T-helper 1 cell treated with Interleukin-12 subunit alpha and Interleukin-12 subunit beta and Interleukin-4 antibody, amounts not matched to agents 30 μg/mL and 1 μg/mL, for 36 hours (primary cell): ENCODE results near the gene C3orf52.
A peak's percentile ranks its signal among the peaks of the same experiment; 100 is the strongest.

Source experiments
- H3K27ac Mint-ChIP-seq: one replicate; pipeline ENCODE4 v1.8.0; 2021; ENCODE audit warnings: mild to moderate bottlenecking, mixed read lengths
- H3K27me3 Mint-ChIP-seq: one replicate; pipeline ENCODE4 v1.8.0; 2021; ENCODE audit warnings: low read depth, mixed read lengths
- H3K36me3 Mint-ChIP-seq: one replicate; pipeline ENCODE4 v1.8.0; 2021; ENCODE audit warnings: low read depth, mixed read lengths
- H3K4me1 Mint-ChIP-seq: one replicate; pipeline ENCODE4 v1.8.0; 2021; ENCODE audit warnings: low read depth, mixed read lengths
- H3K4me3 Mint-ChIP-seq: one replicate; pipeline ENCODE4 v1.8.0; 2021; ENCODE audit warnings: mild to moderate bottlenecking, moderate library complexity, mixed read lengths
- H3K9me3 Mint-ChIP-seq: one replicate; pipeline ENCODE4 v1.8.0; 2021; ENCODE audit warnings: mixed read lengths

C3orf52 gene

GRCh38 chr3:112132554-112132953 lies 46.4 kb downstream of the C3orf52 start:
- H3K27ac Mint-ChIP-seq = peak overlapping the region; percentile 95
- H3K36me3 Mint-ChIP-seq = peaks cover 11% of the 10 kb centered on the region
- peak overlapping the region; percentile 92 for H3K4me3 Mint-ChIP-seq
- peaks cover 78% of the 10 kb centered on the region for H3K4me1 Mint-ChIP-seq
- H3K27me3 Mint-ChIP-seq = no peaks in the 10 kb centered on the region
- H3K9me3 Mint-ChIP-seq = no peaks in the 10 kb centered on the region

- Mint-ChIP-seq H3K36me3 (peaks cover 11% of the 10 kb centered on the region), H3K27me3 (no peaks in the 10 kb centered on the region), H3K27ac (peak within 1 kb of the TSS; percentile 95), H3K4me3 (peak within 1 kb of the TSS; percentile 92), H3K9me3 (no peaks in the 10 kb centered on the region), H3K4me1 (peaks cover 73% of the 10 kb centered on the region)
Measured at GRCh38 chr3:112132975-112133448, 46.8 kb downstream of the C3orf52 start, which contains the start of gene GCSAM. TSS of gene GCSAM (minus strand) at chr3:112133248. CDS start at chr3:112133120, 128 bp downstream.

GRCh38 chr3:112133626-112134334 lies 47.6 kb downstream of the C3orf52 start:
- no peaks in the 10 kb centered on the region for H3K9me3 Mint-ChIP-seq
- peak overlapping the region; percentile 92 for H3K4me3 Mint-ChIP-seq
- peak overlapping the region; percentile 95 for H3K27ac Mint-ChIP-seq
- no peaks in the 10 kb centered on the region for H3K27me3 Mint-ChIP-seq
- H3K4me1 Mint-ChIP-seq = peaks cover 66% of the 10 kb centered on the region
- H3K36me3 Mint-ChIP-seq = peaks cover 10% of the 10 kb centered on the region

- H3K27ac Mint-ChIP-seq = peak overlapping the region; percentile 61
- peaks cover 8% of the 10 kb centered on the region for H3K36me3 Mint-ChIP-seq
- no peaks in the 10 kb centered on the region for H3K27me3 Mint-ChIP-seq
- no peaks in the 10 kb centered on the region for H3K9me3 Mint-ChIP-seq
- H3K4me3 Mint-ChIP-seq = peak overlapping the region; percentile 3
- peaks cover 58% of the 10 kb centered on the region for H3K4me1 Mint-ChIP-seq
Measured at GRCh38 chr3:112134335-112135124, 48.3 kb downstream of the C3orf52 start.

- no peaks in the 10 kb centered on the region for H3K27me3 Mint-ChIP-seq
- peaks cover 46% of the 10 kb centered on the region for H3K4me1 Mint-ChIP-seq
- no peak overlapping the region for H3K27ac Mint-ChIP-seq
- H3K9me3 Mint-ChIP-seq = no peaks in the 10 kb centered on the region
- no peak overlapping the region for H3K4me3 Mint-ChIP-seq
- H3K36me3 Mint-ChIP-seq = peaks cover 4% of the 10 kb centered on the region
Measured at GRCh38 chr3:112136046-112136445, 49.9 kb downstream of the C3orf52 start.

- Mint-ChIP-seq H3K4me1 (peaks cover 45% of the 10 kb centered on the region), H3K4me3 (no peak overlapping the region), H3K9me3 (no peaks in the 10 kb centered on the region), H3K27ac (no peak overlapping the region), H3K27me3 (no peaks in the 10 kb centered on the region), H3K36me3 (peaks cover 2% of the 10 kb centered on the region)
Measured at GRCh38 chr3:112136959-112137693, 50.9 kb downstream of the C3orf52 start.

GRCh38 chr3:112137781-112138180 lies 51.6 kb downstream of the C3orf52 start:
- H3K4me1 Mint-ChIP-seq = peaks cover 40% of the 10 kb centered on the region
- no peak overlapping the region for H3K4me3 Mint-ChIP-seq
- peaks cover 2% of the 10 kb centered on the region for H3K36me3 Mint-ChIP-seq
- no peak overlapping the region for H3K27ac Mint-ChIP-seq
- H3K27me3 Mint-ChIP-seq = no peaks in the 10 kb centered on the region
- no peaks in the 10 kb centered on the region for H3K9me3 Mint-ChIP-seq

- no peak overlapping the region for H3K4me3 Mint-ChIP-seq
- H3K9me3 Mint-ChIP-seq = peaks cover 6% of the 10 kb centered on the region
- H3K27ac Mint-ChIP-seq = no peak overlapping the region
- peaks cover 37% of the 10 kb centered on the region for H3K4me1 Mint-ChIP-seq
- no peaks in the 10 kb centered on the region for H3K27me3 Mint-ChIP-seq
- no peaks in the 10 kb centered on the region for H3K36me3 Mint-ChIP-seq
Measured at GRCh38 chr3:112138219-112138969, 52.2 kb downstream of the C3orf52 start.

- Mint-ChIP-seq H3K4me3 (no peak overlapping the region), H3K36me3 (peaks cover 5% of the 10 kb centered on the region), H3K27ac (no peak overlapping the region), H3K9me3 (peaks cover 18% of the 10 kb centered on the region), H3K4me1 (peaks cover 20% of the 10 kb centered on the region), H3K27me3 (no peaks in the 10 kb centered on the region)
Measured at GRCh38 chr3:112140584-112140983, 54.4 kb downstream of the C3orf52 start.

- peaks cover 25% of the 10 kb centered on the region for H3K9me3 Mint-ChIP-seq
- H3K27ac Mint-ChIP-seq = no peak overlapping the region
- H3K4me1 Mint-ChIP-seq = peaks cover 13% of the 10 kb centered on the region
- no peaks in the 10 kb centered on the region for H3K27me3 Mint-ChIP-seq
- H3K4me3 Mint-ChIP-seq = no peak overlapping the region
- H3K36me3 Mint-ChIP-seq = peaks cover 12% of the 10 kb centered on the region
Measured at GRCh38 chr3:112141293-112141692, 55.1 kb downstream of the C3orf52 start.

- Mint-ChIP-seq H3K36me3 (peaks cover 16% of the 10 kb centered on the region), H3K4me1 (peaks cover 7% of the 10 kb centered on the region), H3K27me3 (no peaks in the 10 kb centered on the region), H3K9me3 (peaks cover 43% of the 10 kb centered on the region), H3K27ac (peak overlapping the region; percentile 42), H3K4me3 (peak overlapping the region; percentile 12)
Measured at GRCh38 chr3:112143251-112143650, 57.1 kb downstream of the C3orf52 start.

- H3K27ac Mint-ChIP-seq = peak overlapping the region; percentile 42
- H3K9me3 Mint-ChIP-seq = peaks cover 47% of the 10 kb centered on the region
- no peaks in the 10 kb centered on the region for H3K27me3 Mint-ChIP-seq
- H3K4me1 Mint-ChIP-seq = peaks cover 7% of the 10 kb centered on the region
- H3K4me3 Mint-ChIP-seq = peak overlapping the region; percentile 12
- peaks cover 16% of the 10 kb centered on the region for H3K36me3 Mint-ChIP-seq
Measured at GRCh38 chr3:112143689-112144088, 57.5 kb downstream of the C3orf52 start.

GRCh38 chr3:112149136-112149535 lies 62.9 kb downstream of the C3orf52 start:
- H3K27me3 Mint-ChIP-seq = no peaks in the 10 kb centered on the region
- H3K4me1 Mint-ChIP-seq = no peaks in the 10 kb centered on the region
- H3K9me3 Mint-ChIP-seq = peaks cover 47% of the 10 kb centered on the region
- H3K27ac Mint-ChIP-seq = no peak overlapping the region
- peaks cover 16% of the 10 kb centered on the region for H3K36me3 Mint-ChIP-seq
- H3K4me3 Mint-ChIP-seq = no peak overlapping the region

GRCh38 chr3:112167758-112168157 lies 81.6 kb downstream of the C3orf52 start:
- Mint-ChIP-seq H3K36me3 (no peaks in the 10 kb centered on the region), H3K27me3 (peaks cover 3% of the 10 kb centered on the region), H3K4me1 (no peaks in the 10 kb centered on the region), H3K9me3 (peaks cover 14% of the 10 kb centered on the region), H3K27ac (no peak overlapping the region), H3K4me3 (no peak overlapping the region)
